Measurements from ENCODE around the gene LCE1F. TPM values are rescaled to one million over a fixed set of nuclear protein-coding genes. Genes with fewer than 3 reads are reported as not detected.

LCE1F gene
- total RNA-seq, 2 donors from 2014 or later = not detected

GRCh38 chr1:152811050-152811449, 36.1 kb downstream of the LCE1F start:
- H3K36me3 Mint-ChIP-seq (ENCODE audit: low read depth) = no peaks in the 10 kb centered on the region
- ATAC-seq (replicated peaks) = no peak
- H3K27me3 Mint-ChIP-seq = peaks cover 21% of the 10 kb centered on the region
- H3K9me3 Mint-ChIP-seq = peaks cover 4% of the 10 kb centered on the region
- no peak overlapping the region for H3K4me3 Mint-ChIP-seq
- no peak overlapping the region for H3K27ac Mint-ChIP-seq
- no peaks in the 10 kb centered on the region for H3K4me1 Mint-ChIP-seq

DNA sequence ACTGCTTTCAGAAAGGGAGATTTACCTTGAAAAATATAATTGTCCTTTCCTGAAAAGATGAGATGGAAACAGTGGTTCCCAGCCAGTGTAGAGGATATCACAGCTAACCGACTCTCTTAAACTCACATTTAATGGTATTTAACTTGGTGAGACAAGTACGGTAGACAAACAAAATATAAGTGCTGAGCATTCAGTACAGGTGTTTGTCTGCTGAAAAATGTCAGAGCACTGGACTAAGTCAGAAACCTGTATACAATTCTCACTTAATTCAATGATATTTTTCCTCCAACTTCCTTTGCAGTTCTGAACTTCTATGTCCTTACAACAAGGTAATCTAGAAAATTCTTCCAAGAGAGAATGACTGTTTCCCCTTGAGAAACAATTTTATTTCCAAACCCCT, 36.7 kb downstream of the LCE1F start, which contains the start of gene LCE1B:
Gene LCE1B, plus strand, starts transcription at position 301 of the 400 bp plus-strand sequence. CDS start 476 bp downstream, outside the sequence.
- no peak within 1 kb of the TSS for H3K27ac Mint-ChIP-seq

DNA sequence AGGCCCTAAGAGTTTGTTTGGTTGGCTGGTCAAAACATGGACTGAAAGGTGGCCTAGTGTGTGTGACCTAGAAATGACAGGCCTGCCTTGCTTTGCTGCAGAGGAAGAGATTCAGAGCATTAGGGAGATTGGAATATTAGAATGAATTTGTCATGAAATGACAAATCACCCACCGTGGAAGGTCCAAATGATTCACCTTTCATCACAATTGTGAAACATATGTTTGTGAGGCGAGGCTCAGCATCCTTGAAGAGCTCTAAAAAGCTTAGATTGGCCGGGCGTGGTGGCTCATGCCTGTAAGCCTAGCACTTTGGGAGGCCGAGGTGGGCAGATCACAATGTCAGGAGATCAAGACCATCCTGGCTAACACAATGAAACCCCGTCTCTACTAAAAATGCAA, 42.4 kb downstream of the LCE1F start:
- Mint-ChIP-seq H3K27me3 (peaks cover 21% of the 10 kb centered on the region), H3K36me3 (ENCODE audit: low read depth) (no peaks in the 10 kb centered on the region), H3K4me3 (no peak overlapping the region), H3K9me3 (no peaks in the 10 kb centered on the region), H3K4me1 (no peaks in the 10 kb centered on the region), H3K27ac (no peak overlapping the region)
- ATAC-seq (replicated peaks) = no peak

More for the DNA sequence above, 36.7 kb downstream of the LCE1F start, which contains the start of gene LCE1B:
- ATAC-seq (replicated peaks) = no peak
- no peak within 1 kb of the TSS for H3K4me3 Mint-ChIP-seq
- H3K36me3 Mint-ChIP-seq (ENCODE audit: low read depth) = no peaks in the 10 kb centered on the region
- H3K27me3 Mint-ChIP-seq = peaks cover 21% of the 10 kb centered on the region
- H3K4me1 Mint-ChIP-seq = no peaks in the 10 kb centered on the region
- H3K9me3 Mint-ChIP-seq = peaks cover 4% of the 10 kb centered on the region

GRCh38 chr1:152823294-152823693, 48.4 kb downstream of the LCE1F start:
- Mint-ChIP-seq H3K4me3 (no peak overlapping the region), H3K27me3 (peaks cover 30% of the 10 kb centered on the region), H3K9me3 (no peaks in the 10 kb centered on the region), H3K4me1 (peaks cover 4% of the 10 kb centered on the region), H3K36me3 (ENCODE audit: low read depth) (no peaks in the 10 kb centered on the region), H3K27ac (no peak overlapping the region)
- no peak for ATAC-seq (replicated peaks)

GRCh38 chr1:152824964-152825363, 50.0 kb downstream of the LCE1F start:
- no peak overlapping the region for H3K27ac Mint-ChIP-seq
- no peaks in the 10 kb centered on the region for H3K9me3 Mint-ChIP-seq
- H3K4me3 Mint-ChIP-seq = no peak overlapping the region
- H3K27me3 Mint-ChIP-seq = peaks cover 46% of the 10 kb centered on the region
- H3K4me1 Mint-ChIP-seq = peaks cover 4% of the 10 kb centered on the region
- no peak for ATAC-seq (replicated peaks)
- no peaks in the 10 kb centered on the region for H3K36me3 Mint-ChIP-seq (ENCODE audit: low read depth)

Other genes with a start within 250 kb of the LCE1F start
- not detected for gene LCE3E, start 208.4 kb upstream of the LCE1F start, total RNA-seq
- not detected for gene LCE3D, start 194.6 kb upstream of the LCE1F start, total RNA-seq
- not detected for gene LCE3C, start 174.9 kb upstream of the LCE1F start, total RNA-seq
- gene LCE3B, start 161.3 kb upstream of the LCE1F start, total RNA-seq = not detected
- gene LCE3A, start 152.0 kb upstream of the LCE1F start, total RNA-seq = not detected
- not detected for gene LCE2D, start 111.8 kb upstream of the LCE1F start, total RNA-seq
- gene LCE2C, start 99.9 kb upstream of the LCE1F start, total RNA-seq = not detected
- not detected for gene LCE2B, start 89.0 kb upstream of the LCE1F start, total RNA-seq
- not detected for gene LCE2A, start 76.8 kb upstream of the LCE1F start, total RNA-seq
- not detected for gene LCE4A, start 67.0 kb upstream of the LCE1F start, total RNA-seq
- gene KPRP, start 17.1 kb upstream of the LCE1F start, total RNA-seq = not detected
- gene LCE1E, start 11.1 kb downstream of the LCE1F start, total RNA-seq = not detected
- gene LCE1D, start 21.6 kb downstream of the LCE1F start, total RNA-seq = not detected
- not detected for gene LCE1C, start 31.5 kb downstream of the LCE1F start, total RNA-seq
- gene LCE1B, start 36.8 kb downstream of the LCE1F start, total RNA-seq = not detected
- not detected for gene LCE1A, start 52.3 kb downstream of the LCE1F start, total RNA-seq
- gene LCE6A, start 67.7 kb downstream of the LCE1F start, total RNA-seq = not detected
- not detected for gene LCE7A, start 84.9 kb downstream of the LCE1F start, total RNA-seq
- gene SMCP, start 103.2 kb downstream of the LCE1F start, total RNA-seq = not detected
- not detected for gene IVL, start 133.4 kb downstream of the LCE1F start, total RNA-seq
- not detected for gene SPRR5, start 172.1 kb downstream of the LCE1F start, total RNA-seq
- gene SPRR4, start 195.5 kb downstream of the LCE1F start, total RNA-seq = not detected
- gene SPRR1A, start 208.9 kb downstream of the LCE1F start, total RNA-seq = not detected
- not detected for gene SPRR3, start 226.6 kb downstream of the LCE1F start, total RNA-seq